HG03103 (cell line): ENCODE data around the gene KAT2B.

Source experiments
- ATAC-seq: cut with Tn5 transposase; IDR thresholded peaks from one replicate; pipeline ENCODE4 v1.9.1; 2021; ENCODE audit warnings: low read depth; ENCODE audit not compliant: unreplicated experiment

Gene KAT2B

GRCh38 chr3:20197775-20198174 lies 157.5 kb downstream of the KAT2B start:
- no peak for ATAC-seq

GRCh38 chr3:20201143-20201542 lies 160.9 kb downstream of the KAT2B start:
- no peak for ATAC-seq
